ENCODE measurements around the gene TPBGL.
A peak's percentile ranks its signal among the peaks of the same experiment; 100 is the strongest.

TPBGL gene

DNA sequence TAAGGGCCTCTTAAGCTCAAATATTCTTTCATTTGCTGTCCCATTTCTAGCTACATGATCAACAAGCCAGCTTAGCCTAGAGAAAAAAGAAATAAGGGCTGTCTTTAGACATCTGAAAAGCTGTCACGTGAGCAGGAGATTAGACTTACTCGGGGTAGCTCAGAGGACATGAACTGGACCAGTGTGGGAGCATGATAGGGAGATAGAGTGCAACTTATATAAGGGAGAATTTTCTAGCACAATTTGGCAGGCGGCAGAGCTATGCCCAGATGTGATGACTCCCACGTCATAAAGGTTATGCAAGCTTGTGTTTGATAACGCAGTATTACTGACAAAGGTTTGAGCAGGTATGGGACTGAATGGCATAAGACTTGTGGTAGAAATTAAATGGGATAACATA is 28.2 kb upstream of the TPBGL start:
- DNase-seq = no peak

DNA sequence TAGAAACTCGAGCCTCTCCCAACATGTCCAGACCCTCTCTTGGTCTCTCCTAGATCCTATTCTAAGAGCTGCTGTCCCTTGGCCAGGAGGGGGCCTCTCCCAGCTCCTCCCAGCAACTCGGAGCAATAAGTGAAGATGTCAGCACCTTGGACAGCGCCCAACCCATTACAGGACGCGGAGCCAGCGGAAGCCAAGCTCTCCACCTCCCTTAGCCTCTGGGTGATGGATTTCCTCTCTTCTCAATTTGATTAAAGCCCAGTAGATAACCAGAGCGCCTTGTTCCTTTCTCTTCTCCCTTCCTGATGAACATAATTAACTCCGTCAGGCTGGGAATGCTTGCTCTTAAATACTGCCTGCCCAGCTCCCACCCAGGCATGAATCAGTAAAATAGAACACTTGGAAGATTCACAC is 26.2 kb upstream of the TPBGL start:
- peak; percentile 84 for DNase-seq

DNA sequence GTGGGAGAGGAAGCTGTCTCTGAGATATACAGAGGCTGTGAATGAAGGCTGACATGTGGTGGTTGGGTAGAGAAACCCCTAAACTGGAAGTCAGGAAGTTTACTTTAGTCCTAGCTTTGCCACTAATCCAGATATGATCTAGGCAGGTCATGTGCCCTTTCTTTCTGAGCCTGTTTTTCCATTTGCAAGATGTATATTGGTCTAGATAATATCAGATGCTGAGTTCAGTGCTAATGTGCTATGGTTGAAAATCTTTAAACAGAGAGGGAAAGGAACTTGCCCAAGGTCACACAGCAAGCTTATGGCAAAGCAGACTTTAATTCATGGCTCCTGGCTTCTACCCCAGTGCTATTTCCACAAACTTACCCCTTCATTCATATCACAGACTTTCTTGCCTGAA is 25.7 kb upstream of the TPBGL start:
- DNase-seq = no peak

DNA sequence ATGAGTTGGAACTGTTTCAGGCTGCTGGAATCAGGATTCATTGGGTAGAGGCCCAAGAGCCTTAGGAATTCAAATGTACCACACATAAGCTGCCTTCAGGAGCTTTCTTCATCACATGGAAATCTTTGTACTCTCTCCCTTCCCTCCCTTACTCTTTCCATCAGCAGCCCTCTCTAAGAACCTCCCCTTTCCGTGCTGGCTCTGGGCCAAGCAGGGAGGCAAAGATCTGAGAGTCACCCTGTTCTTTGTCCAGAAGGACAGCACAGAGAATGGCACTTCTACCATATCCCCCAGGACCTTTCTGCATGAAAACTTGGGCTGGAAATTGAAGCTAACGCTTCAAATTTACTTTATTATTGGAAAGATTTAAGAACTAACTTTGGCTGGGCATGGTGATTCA is 20.7 kb upstream of the TPBGL start:
- DNase-seq = no peak

DNA sequence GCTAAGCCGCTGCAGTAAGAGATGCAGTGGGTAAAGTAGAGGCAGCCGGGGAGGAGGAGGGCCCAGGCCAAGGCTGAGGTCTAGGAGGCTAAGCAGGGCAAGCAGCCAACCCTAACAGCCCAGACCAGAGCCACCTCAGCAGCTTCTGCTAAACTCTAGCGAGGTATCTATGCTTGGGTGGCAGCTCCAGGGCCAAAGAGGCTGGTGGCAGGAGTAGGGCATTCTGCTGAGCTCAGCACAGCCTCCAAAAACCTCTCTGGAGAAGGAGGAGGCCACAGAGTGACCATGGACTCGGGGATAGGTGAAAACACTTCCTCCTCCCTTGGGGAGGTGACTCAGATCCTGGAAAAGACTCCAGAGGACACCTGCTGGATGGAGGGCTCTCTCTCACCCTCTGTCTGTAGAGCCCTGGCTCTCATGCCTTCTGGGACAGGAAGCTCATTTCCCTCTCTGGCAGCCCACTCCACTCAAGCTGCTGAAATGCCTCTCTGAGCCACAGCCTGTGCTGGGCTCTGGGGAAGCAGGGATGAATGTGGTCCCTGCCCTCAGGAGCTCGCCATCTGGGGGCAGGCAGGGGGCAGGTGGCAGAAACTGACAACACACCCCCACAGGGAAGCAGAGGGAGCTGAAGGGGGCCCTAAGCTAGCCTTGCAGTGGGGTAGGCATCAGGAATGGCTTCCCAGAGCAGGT is 16.5 kb upstream of the TPBGL start:
- DNase-seq = no peak

DNA sequence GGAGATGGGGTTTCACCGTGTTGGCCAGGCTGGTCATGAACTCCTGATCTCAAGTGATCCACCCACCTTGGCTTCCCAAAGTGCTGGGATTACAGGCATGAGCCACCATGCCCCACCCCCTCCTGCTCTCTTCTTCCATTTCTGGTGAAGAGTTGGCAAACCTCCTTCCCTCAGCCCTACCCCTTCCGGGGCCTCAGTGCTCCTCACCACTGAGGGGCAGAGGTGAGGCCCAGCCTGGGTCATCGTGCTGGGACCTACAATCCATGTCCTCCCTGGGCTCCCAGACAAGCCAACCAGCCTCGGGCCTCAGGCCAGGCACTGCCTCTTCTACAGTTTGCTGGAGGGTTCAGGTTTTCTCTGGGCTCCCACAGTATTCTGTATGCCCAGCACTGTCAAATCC is 14.8 kb upstream of the TPBGL start:
- DNase-seq = no peak

DNA sequence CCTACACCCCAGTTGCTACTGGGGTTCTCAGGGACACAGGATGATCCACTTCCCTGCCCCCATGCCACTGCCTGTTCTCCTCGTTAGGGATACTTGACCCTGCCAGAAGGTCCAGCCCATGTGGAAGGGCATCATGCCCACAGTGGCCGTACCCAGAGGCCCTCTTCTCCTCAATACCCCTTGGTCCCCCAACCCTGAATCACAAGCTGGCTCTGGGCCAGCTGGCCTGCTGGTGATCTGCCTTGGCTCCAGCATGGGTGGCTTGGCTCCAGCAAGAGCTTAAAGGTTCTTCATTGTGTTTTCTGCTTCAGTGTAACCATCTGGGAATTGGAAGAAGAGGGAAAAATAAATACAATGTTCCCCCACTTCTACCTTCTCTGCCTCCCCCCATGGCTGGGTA is 11.1 kb upstream of the TPBGL start:
- DNase-seq = no peak

DNA sequence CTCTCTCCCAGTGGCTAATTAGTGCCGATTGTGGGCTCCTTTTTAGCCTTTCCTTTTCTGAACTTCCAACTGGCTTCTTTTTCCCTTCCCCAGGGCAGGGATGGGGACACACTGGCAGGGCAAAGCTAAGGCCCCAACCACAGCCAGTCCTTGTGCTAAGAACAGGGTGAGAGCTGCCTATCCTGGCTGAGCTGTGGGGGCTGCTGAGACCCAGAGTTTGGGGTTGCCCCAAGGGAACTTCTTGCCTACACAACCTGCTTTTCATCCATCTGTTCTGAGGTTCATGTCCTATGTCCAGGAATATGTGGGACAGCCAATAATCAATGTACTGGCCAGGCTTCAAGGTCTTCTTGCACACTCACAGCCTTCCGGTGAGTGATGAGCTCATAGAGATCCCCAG is 10.0 kb upstream of the TPBGL start:
- DNase-seq = no peak

DNA sequence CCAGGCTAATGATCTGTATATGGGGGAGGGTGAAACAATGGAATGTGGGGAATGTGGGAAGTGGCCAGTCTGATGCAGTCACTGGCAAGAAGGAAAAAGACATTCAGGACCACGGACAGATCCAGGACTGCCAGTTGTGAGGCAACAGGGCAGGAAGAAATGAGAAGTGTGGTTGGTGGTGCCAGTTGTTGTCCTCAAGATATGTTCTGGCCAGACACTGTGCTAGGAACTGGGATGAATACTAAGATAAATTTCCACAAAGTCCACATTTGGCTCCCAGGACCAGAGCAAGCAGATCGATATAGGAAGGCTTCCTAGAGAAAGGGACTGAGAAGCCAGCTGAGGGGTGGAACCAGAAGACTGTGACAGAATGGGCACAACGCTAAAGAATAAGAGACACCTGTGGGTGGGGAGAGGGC is 6.8 kb upstream of the TPBGL start:
- no peak for DNase-seq

DNA sequence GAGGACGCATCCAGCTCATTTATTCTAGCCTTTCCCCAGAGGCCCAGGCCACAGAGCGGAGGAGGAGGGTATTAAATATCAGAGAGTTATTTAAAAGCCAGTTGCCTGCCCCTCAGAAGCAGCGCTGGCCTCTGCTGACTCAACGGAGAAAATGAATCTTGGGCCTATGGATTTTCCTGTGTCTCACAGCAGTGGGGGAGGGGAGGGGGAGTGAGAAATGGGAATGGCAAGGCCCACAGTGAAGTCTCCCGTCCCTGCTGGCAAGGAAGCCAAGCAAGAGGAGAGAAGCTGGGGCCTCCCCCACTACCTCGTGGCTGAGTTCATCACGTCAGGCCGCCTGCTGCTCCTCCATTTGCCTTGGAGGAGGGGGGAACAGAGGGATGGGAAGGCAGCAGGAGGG is 4.5 kb upstream of the TPBGL start:
- no peak for DNase-seq

DNA sequence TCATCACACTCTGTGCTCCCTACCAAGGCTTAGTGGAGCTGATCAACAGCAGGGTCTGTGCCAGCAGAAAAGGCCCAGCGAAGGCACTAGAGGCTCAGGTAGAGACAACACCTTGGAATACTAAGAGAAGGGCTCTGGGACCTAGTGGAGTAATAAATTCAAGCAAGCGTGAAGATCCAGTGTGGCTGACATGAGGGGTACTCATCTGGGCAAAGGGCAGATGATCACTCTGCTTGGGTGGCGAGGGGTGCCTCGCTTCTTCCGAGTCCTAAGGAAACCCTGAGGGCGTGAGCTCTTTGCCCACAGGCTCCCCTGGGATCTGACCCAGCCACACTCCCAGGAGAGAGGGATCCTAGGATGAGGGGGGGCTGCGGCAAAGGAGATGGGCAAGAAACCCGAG is 3.5 kb upstream of the TPBGL start:
- DNase-seq = no peak

DNA sequence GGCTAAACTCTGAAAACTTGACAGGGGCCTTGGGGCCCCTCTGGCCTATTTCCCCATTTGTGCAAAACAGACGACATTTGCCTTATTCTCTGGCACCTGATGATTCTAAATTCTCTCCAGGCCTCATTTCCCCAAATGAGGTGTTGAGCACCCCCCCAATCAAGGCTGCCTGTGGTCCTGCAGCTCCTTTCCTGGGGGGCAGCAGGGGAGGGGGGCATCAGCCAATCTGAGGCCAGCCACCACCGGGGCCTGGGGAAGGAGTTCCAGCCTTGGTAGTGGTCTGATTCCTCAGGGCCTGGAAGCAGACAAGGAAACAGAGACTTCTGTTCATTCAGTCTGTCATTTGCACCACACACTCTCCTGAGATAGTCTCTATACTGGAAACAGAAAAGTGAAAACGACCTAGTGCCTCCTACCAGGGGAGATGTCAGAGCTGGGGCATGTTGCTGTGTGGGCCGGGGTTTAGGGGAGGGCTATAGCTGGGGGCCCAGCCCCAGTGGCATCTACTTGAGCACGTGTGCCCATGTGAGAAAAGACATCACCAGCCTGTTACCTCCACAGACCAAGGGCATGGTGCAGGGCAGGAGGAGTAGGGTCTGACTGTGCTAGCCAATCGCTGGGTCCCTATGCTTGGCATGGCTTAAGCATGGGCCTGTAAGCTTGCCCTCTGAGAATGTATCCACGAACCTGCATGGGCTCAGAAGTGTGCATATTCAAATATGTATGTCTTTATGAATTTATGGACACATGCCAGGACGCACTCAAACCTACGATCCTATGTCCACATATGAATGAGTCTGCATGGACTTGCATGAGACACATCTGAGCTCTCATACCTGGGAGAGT is 1.8 kb upstream of the TPBGL start:
- DNase-seq = no peak

DNA sequence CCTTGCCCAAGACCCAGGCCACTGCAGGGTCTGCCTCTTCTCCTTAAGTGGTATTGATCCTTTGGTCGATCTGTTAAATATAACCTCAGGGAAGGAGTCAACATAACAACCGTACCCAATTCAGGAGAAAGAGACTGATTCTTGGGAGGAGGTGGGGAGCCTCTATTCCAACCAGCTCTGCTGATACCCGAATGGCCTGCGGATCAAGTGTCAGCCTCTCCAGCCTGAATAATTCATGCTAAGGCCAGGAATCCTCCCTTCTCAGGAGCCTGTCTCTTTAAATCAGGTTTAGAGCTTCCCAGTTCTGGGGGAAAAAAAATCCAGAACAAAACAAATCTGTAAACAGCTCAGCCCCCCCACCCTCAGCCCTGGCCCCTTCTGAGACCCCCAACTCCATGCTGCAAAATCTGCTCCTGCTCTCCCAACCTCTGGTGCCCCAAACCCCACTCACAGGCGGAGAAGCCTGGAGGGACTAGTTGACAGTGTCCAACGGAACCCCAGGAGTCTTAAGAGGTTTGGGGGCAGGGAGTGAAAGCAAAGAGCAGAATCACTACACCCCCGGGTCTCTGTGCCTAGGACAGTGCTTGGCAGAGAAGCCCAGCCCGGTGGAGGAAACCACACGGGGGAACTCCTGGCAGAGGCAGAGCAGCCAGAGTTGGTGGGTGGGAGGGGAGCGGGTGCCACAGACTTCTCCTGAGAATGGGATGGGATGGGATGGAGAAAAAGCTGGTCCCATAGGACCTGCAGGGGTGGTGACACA is 863 bp upstream of the TPBGL start:
- no peak for DNase-seq

DNA sequence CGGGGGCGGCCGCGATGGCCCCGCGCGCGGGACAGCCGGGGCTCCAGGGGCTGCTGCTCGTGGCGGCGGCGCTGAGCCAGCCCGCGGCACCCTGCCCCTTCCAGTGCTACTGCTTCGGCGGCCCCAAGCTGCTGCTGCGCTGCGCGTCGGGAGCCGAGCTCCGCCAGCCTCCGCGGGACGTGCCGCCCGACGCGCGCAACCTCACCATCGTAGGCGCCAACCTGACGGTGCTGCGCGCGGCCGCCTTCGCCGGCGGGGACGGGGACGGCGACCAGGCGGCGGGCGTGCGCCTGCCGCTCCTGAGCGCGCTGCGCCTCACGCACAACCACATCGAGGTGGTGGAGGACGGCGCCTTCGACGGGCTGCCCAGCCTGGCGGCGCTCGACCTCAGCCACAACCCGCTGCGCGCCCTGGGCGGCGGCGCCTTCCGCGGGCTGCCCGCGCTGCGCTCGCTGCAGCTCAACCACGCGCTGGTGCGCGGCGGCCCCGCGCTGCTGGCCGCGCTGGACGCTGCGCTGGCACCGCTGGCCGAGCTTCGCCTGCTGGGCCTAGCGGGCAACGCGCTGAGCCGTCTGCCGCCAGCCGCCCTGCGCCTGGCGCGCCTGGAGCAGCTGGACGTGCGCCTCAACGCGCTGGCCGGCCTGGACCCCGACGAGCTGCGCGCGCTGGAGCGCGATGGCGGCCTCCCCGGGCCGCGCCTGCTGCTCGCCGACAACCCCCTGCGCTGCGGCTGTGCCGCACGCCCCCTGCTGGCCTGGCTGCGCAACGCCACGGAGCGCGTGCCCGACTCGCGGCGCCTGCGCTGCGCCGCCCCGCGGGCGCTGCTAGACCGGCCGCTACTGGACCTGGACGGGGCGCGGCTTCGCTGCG is 697 bp downstream of the TPBGL start:
- peak; percentile 92 for DNase-seq

DNA sequence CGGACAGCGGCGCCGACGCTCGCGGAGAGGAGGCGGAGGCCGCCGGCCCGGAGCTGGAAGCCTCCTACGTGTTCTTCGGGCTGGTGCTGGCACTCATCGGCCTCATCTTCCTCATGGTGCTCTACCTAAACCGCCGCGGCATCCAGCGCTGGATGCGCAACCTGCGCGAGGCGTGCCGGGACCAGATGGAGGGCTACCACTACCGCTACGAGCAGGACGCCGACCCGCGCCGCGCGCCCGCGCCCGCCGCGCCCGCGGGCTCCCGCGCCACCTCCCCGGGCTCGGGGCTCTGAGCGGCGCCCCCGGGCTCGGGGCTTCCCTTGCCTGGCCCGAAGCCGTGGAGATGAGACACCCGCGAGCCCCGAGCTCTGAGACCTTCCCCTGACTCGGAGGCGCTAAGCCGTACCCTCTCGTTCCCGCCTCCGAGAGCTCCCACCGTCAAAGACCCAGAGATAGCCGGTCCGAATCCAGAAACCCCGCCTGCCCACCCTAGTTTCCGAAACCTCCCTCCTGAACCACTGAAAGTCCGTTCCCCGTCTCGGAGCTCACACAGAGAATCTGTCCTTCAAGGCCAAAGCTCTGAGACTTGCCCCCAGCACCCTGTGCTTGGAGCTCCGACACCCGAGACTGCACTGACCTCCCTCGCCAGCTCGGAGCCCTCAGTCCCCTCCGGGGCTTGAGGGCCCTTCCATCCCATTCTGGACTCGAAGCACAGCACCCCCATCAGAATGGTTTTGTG is 1.5 kb downstream of the TPBGL start:
- DNase-seq = no peak

DNA sequence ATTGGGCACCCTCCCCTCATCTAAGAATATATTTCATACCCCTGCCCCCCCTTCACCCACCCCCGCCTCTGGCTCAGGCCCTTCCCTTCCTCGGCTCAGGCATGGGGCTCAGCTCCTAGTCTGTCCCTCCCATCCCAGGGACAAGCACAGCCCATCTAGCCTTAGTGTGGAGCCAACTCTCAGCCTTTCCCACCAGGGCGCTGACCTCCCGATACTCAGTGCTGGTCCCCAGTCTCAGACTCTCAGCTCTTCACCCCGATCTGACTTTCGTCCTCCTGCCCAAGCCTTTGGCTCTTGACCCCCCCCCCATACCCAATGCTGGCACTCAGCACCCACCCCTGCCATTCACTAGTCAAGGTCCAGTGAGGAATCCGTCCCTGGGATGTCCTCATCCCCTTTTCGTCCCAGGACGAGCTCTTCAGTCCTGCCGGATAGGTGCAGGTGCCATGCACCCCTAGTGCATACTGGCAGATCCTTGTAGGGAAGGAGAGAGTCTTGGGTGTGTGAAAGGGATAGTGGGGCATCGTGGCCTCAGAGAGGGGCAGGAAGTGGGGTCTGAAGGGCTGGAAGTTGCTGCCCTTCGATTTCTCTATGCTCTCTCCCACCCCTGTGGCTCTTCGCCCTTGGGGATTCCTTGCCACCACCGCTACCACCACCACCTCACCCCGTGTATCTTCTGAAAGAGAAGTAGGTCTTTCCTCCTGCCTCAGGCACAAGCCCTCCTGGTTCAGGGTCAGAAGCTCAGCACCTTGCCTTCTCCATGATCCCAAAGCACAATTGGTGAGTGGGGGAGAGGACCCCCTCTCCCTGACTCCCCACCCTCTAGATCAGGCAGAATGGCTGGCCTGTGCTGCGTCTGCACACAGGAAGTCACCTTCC is 2.4 kb downstream of the TPBGL start:
- DNase-seq = no peak

DNA sequence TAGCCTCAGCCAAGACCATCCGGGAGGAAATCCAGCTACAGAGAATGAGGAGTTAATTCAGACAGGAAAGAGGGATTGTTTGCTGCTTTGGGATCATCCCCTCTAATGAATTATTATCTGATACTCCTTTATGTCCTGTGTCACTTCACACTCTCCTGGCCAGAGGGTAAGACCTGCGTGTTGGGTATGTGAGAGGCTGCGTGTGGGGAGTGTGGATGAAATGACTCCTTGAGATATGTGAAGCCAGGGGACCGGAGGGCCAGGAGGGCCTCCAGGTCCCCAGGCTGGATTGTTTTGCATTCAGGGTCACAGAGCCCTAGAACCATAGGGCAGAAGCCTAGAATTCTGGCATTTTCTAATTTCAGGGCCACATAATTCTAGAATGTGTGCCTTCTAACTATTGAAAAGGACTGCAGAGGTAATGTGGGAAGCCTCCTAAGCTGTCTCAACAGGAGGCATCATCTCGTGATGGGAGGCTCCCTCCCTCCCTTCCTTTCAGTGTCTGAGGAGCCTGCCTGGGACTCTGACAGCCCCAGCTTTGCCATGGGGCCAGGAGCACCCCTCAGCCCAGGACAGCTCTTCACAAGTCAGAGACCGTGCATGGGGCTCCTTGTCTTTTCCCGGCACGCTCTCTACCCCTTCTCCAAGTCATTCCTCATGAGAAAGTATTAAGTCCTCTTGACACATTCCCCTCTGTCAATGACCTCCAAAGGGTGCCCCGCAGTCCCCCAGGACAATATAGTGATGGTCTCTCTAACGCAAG is 3.7 kb downstream of the TPBGL start:
- DNase-seq = no peak

DNA sequence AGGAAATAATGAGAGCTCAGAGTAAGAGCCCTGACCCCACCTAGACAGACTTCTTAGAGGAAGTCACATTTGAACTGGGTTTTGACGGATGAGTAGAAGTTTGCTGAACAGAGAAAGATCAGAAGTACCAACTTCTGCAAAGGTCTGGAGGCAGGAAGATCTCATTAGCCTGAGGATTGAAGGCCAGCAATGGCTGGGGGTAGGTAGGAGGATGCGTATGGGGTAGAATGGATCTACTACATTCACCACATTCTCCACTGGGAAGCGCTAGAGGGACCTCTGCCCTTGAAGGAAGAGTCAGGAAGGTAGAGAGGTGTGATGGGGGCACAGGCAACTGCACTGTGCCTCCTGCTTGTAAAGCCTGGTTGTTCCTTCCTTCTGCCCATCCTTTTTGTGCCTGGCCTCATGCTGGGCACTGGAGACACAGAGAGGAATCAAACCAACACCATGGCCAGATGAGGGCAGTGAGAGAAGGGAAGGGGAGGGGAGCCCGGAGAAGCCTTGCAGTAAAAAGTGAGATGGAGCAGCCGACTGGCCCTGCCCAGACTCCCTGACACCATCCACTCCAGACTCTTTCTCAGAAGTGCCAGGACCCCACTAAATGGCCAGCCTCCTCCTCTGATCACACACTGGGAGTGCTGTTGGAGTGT is 4.9 kb downstream of the TPBGL start:
- no peak for DNase-seq

DNA sequence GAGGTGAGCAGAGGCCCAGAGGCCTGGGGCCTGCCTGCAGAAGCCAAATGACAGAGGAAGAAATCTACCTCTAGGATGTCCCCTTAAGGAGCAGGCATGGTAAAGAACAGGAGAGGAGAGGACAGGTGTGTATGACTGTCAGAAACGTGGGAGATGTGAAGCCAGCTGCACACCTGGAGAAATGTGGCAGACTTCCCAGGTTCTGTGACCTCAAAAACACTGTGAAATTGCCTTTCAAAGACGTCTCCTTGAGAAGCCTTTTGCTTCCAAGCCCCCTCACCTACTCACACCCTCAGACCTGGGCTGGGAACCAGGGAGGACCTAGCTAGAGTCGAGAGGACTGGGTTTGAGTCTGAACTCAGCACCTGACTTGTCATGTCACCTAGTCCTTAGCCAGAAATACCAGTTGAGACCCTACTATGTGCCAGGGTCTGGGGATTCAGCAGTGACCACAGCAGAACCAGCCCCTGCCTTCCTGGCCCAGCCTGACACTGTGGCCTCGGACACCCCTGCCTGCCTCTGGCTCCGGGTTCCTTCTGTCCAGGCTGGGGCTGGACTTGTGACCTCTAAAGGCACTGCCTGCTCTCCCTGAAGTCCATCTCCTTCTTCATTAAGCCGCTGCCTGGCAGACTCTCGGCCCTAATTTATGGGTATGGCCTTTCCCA is 5.6 kb downstream of the TPBGL start:
- DNase-seq = no peak
